T-helper 2 cell treated with Interferon-gamma antibody and Interleukin-4, amounts not matched to agents 100 ng/mL and 5 ng/mL, for 36 hours (primary cell): Measurements from ENCODE around the gene ARHGEF3. TPM values are rescaled to one million over a fixed set of nuclear protein-coding genes. Genes with fewer than 3 reads are reported as not detected.
"Not testable (repeated sequence)": the region's sequence is repeated elsewhere in the genome, so short reads cannot be mapped to it uniquely, and the experiment has no call there.

Experiments used
- intact Hi-C: fragments of 100-400 bp; cut with micrococcal nuclease; formaldehyde crosslinking; loops from one replicate; pipeline ENCODE4 v1.15.1; 2023
- total RNA-seq: library from RNA; stranded (reverse); gene quantifications from 2 replicates; pipeline ENCODE4 v1.2.3, GENCODE V29; 2022

The ARHGEF3 gene
- total RNA-seq, 1 donor from 2014 or later = 78.4 TPM

DNA sequence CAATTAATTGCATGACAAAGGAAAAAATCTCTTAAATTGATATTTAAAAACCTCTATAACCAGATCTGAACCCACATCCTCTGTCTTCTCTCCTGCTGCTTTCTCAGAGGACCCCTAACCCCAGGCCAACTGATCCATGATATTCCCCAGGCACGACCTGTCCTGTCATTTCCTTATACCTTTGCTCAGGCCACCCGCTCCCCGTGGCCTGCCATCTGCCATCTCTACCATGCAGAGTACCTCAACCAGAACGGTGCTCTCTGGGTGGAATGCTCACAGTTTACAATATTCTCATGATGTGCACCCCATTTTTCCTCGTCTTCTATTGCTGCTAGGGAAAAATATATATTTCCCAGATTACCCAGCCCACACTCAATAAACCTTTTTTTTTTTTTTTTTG lies 57.7 kb downstream of the ARHGEF3 start:
- intact Hi-C loops = no loop called here

DNA sequence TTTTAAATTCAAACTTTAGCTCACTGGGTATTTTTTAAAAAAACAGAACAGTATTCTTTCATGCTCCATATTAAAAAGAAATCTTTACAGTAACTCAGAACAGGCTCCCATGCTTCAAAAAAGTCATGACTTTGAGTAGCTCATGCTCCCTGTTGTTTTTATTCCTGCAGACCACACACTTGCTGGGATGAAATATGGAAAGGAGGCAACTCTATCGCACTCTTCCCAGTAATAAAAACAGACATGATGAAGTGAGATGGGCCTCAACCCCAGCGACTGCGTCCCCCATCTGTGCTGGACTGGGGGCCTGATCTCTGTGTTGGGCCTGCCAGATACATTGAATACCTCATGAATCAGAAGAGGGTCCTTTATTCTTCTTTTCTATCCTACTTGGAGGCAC lies 58.9 kb downstream of the ARHGEF3 start:
- intact Hi-C loops = no loop called here

DNA sequence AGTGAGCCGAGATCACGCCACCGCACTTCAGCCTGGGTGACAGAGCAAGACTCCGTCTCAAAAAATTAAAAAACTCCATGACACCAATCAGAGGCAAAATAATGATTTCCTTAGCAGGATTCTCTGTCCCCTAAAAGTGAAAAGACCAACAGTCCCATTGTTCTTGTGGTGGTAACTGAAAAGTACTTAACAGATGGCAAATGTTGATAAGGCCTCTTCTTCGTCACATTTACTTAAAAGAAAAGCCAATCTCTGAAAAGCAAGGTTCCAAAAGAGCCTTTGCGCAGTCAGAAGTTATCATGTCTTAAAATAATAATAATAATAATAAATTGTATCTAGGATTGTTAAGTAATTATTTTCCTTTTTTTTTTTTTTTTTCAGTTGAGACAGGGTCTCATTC lies 62.7 kb downstream of the ARHGEF3 start:
- intact Hi-C loops = no loop called here

DNA sequence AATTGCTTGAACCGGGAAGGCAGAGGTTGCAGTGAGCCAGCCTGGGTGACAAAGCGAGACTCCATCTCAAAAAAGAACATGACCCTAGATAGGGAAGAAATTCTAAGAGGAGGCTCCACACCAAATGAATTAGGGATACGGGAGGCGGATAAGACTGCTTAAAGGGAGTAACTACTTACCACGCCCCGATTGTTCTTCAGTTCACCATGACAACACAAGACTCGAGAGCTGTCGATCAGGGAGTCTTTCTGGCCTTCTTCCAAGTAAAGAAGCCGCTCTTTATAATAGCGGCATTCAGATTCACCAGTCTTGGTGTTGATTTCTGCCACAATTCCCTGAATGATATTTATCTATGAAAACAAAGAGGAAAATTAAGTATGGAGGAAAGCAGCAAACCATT lies 64.7 kb downstream of the ARHGEF3 start:
- intact Hi-C loops = no loop called here

DNA sequence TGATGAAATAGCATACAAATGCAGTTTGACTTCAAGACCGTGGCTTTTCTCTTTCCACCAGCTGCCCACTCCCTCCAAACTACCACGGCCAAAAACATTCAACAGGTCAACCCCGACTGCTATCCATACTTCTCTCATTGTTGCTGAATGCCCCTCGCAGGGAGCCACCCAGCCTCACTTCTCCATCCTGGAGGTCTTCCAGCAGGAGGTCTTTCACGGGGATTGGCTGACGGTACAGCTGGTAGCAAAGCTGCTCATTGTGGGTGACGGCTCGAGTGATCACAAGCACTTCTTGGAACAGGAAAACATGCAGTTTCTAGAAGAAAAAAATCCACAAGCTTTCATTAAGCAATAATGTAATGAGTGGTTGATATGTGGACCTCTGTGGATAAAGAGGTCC lies 69.6 kb downstream of the ARHGEF3 start:
- intact Hi-C loops = no loop called here

DNA sequence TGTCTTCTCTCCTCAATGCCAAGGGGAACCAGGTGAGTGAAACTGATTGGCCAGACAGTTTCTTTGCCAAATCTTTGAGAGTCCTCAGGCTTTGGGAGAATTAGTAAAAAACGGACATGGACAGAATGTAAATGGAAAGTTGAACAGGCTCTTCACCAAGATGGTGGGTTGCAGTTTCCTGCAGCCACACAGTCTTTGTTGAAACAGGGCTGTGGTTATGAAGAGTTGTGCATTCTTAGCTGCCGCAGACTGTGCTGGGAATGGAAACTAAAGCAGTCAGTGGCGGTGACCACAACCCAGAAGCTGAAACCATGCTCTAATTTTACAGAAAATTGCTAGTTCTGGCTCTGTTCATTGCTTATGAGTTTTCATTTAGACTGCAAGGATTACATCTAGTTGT lies 76.6 kb downstream of the ARHGEF3 start:
- intact Hi-C loops = loop anchor here (1.0 to 2.0 kb wide), 5 partner anchors 32 to 74 kb away; partner anchors contain the start of gene TASOR

DNA sequence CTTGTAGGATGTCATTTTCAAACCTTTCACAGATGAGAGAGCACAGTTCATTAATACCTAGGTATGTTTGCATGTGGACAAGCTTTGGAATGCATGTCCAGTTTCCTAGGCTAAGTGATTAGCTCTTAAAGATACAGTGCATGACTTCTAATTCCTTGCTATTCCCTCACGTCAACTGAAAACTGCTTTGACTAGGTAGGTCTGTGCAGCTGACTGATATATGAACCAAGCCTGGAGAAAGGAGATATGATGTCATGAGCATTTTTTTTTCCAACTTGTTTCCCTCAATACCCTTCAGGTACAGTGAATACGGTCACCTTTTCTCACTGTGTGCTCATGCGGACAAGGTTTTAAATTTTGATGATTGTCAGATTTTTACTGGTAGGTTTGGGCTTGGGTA lies 77.1 kb downstream of the ARHGEF3 start:
- intact Hi-C loops = loop anchor here (1.0 to 2.0 kb wide), 5 partner anchors 32 to 75 kb away; partner anchors contain the start of gene TASOR

DNA sequence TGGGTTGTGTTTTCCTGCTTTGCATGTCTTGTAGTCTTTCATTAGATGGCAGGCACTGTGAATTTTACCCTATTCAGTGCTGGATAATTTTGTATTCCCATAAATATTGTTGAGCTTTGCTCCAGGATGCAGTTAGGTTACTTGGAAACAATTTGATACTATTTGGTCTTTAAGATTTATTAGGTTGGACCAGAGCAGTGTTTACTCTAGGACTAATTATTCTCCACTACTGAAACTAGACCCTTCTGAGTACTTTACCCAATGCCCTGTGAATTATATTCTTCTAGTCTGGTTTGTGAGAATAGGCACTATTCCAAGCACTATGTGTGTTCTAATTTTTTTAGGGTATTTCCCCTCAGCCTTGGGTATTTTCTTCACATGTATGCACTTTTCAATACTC lies 80.9 kb downstream of the ARHGEF3 start:
- intact Hi-C loops = no loop called here

DNA sequence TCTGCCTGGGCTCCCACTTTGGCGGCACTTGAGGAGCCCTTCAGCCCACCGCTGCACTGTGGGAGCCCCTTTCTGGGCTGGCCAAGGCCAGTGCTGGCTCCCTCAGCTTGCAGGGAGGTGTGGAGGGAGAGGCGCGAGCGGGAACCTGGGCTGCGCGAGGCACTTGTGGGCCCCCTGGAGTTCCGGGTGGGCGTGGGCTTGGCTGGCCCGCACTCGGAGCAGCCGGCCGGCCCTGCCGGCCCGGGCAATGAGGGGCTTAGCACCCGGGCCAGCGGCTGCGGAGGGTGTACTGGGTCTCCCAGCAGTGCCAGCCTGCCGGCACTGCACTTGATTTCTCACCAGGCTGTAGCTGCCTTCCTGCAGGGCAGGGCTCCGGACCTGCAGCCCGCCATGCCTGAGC lies 82.9 kb downstream of the ARHGEF3 start:
- intact Hi-C loops = not testable (repeated sequence)

DNA sequence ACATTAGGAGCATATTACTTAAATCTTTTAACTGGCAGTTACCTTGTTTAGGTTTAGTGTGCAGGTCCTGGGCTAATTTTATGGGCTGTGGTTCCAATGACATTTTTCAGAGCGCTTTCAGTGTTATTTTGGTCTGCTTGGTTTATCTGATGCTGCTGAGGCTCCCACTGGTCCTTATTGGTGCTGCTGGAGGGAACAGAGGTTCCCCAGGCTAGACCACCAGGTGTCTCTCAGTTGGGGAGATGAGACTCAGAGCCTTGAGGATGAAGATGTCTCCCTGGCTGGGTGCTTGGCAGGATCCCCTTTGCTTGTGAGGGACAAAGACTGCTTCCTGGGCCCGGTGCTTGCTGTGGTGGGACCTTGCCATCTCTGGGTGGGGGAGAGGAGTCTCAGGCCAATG lies 90.4 kb downstream of the ARHGEF3 start:
- intact Hi-C loops = loop anchor here (5.0 kb wide), 1 partner anchor 41 kb away; no protein-coding TSS in a partner anchor

DNA sequence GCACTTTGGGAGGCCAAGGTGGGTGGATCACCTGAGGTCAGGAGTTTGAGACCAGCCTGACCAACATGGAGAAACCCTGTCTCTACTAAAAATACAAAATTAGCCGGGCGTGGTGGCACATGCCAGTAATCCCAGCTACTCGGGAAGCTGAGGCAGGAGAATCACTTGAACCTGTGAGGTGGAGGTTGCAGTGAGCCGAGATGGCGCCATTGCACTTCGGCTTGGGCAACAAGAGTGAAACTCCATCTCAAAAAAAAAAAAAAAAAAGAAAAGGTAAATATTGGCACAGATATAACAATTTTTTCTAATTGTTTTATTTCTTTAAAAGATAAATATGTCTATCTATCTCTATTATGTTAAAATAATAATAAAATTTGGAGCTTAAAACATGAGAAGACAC lies 94.3 kb downstream of the ARHGEF3 start:
- intact Hi-C loops = not testable (repeated sequence)

DNA sequence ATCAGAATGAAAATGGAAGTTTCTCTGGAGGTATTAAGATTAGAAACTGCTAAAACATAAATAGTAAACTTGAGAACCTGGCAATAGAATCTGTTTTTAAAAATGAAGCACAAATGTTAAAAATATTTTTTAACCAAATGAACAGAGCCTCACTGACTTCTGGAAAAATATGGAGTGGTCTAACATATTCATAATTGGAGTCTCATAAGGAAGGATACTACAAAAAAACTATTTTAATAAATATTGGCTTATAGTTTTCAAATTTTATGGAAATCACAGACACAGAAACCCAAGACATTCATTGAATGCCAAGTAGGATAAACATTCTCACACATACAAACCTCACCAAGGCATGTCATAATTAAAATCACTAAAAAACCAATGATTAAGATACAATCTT lies 95.1 kb downstream of the ARHGEF3 start:
- intact Hi-C loops = no loop called here

DNA sequence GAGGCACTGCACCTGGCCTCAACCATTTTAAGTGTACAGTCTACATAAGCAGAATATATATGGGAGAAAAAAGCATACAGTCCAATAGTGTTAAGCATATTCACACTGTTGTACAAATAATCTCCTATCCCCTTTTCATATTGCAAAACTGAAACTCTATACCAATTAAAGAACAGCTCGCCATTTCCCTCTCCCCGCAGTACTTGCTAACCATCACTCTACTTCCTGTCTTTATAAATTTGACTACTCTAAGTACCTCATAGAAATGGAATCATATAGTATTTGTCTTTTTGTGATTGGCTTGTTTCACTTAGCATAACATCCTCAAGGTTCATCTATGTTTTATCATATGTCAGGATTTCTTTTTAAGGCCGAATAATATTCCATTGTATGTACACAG lies 97.0 kb downstream of the ARHGEF3 start:
- intact Hi-C loops = loop anchor here (5.0 kb wide), 1 partner anchor 213 kb away; no protein-coding TSS in a partner anchor

DNA sequence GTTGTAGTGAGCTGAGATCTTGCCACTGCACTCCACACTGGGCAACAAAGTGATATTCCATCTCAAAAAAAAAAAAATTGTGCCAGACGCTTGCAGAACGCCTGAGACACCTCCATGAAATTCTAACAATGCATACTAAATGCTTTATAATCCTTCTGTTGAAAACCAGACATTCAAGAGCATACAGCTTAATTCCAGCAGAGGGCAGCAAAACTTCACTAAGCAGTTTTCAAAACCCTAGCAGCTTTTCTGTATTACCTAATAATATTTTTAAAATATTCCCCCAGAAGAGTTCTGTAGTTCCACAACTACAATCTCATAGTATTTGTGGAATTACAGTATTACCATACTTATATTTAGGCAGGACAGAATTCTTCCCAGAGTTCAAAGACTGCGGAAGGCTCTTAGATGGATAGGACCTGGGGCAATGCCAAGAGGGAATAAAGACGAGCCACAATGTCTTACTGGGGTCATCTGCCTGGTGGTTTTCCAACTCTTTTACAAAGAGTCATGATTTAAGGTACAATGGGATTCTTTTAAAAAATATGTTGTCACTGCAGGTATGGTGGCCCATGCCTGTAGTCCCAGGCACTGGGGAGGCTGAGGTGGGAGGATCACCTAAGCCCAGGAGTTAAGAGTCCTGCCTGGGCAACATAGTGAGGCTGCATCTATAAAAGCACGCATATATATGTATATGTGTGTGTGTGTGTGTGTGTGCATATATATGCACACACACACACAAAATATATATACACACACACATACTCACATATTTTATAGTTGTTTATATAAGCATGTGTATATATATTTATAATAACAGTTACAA lies 99.0 kb downstream of the ARHGEF3 start:
- intact Hi-C loops = loop anchor here (1.0 to 5.0 kb wide), 3 partner anchors 97 to 287 kb away; no protein-coding TSS in a partner anchor

DNA sequence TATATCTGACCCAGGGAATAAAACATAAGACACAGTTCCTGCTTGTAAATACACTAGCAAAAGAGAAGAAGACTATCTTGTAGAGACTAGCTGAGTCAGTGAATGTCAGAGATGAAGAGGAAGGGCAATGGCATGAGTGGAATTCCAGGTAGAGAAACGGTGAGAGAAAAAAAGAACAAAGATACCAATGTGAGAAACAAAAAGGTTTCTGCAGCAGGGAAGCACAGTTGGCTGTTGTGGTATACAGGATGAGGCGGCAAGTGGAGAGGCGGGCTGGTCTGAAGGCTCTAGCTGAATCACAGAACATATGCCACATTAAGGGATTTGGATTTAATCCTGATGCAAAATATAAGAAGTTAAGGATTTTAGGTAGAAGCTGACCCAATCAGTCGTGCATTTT lies 101.6 kb downstream of the ARHGEF3 start:
- intact Hi-C loops = loop anchor here (5.0 kb wide), 1 partner anchor 217 kb away; no protein-coding TSS in a partner anchor

DNA sequence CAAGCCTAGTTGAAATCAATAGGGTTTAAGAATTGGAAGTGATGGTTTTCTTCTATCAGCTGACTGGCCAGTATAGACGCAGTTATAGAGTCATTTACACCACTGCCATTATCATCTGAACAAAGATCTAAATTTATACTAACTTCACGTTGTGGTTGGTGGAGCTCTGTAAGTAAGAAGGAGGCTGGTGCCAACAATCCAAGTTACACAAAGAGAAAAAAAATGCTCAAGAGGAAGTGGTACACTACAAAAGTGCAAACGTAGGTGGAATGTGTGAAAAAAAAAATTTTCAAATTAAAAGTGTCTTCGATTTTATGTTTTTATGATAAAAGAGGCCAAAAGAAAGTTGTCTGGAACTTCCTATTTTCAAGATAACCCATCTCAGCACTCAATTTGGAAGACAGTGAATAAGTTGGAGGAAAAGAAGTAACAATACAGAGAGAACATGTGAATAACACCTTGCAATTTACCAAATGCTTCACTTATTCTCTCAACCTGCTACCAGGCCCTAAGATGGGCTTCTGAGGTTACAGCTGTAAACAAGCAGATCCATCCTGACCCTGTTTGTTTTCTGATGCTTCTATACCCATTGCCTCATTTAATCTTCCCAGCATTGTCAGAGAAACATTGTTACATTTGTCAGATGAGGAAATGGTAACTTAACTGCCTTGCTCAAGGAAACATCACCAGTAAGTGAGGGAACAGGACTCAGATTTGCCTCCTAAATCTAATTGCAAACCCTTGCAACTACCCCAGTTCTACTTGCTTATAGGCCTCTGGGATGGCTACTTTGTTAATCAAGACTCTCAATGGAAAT lies 106.7 kb downstream of the ARHGEF3 start:
- intact Hi-C loops = no loop called here

DNA sequence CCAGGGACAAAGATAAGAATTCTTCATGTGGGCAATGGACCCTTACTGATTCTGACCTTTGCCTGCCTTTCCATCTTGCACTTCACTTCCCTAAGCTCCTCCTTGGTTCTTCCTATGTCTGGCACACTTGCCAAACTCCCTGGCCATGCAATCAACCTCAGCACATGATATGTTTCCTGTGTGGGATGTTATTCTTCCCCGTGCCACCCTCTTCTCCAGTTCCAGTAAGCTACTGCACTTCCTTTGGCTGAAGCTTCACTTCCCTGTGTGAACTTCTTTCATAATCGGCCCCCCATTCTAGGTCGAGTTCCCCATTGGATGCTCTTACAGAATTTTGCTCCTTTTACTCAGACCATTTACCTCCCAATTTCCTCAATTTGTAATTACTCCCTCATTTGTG lies 108.0 kb downstream of the ARHGEF3 start:
- intact Hi-C loops = loop anchor here (2.0 kb wide), 1 partner anchor 31 kb away; no protein-coding TSS in a partner anchor

DNA sequence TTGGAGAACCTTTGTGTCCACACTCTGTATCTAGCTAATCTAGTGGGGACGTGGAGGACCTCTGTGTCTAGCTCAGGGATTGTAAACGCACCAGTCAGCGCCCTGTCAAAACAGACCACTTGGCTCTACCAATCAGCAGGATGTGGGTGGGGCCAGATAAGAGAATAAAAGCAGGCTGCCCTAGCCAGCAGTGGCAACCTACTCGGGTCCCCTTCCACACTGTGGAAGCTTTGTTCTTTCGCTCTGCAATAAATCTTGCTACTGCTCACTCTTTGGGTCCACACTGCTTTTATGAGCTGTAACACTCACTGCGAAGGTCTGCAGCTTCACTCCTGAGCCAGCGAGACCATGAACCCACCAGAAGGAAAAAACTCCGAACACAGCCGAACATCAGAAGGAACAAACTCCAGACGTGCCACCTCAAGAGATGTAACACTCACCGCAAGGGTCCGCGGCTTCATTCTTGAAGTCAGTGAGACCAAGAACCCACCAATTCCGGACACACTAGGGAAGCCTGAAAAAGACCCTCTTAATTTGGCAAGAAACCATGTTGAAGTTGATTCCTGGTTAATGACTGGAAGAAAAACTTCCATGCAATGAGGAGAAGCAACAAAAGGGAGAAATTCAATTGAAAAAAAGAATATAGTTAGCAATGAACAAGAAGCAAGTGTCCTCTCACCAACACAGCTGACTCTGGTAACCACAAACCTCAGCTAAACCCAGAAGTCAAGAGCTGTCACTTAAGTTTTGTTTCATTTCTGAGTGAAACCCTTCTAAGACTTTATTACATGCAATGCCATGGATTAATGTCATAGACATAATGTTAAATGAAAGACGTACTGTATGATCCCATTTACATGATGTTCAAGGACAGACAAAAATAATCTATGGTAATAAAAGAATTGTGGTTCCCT lies 109.0 kb downstream of the ARHGEF3 start:
- intact Hi-C loops = loop anchor here (2.0 kb wide), 1 partner anchor 32 kb away; no protein-coding TSS in a partner anchor

DNA sequence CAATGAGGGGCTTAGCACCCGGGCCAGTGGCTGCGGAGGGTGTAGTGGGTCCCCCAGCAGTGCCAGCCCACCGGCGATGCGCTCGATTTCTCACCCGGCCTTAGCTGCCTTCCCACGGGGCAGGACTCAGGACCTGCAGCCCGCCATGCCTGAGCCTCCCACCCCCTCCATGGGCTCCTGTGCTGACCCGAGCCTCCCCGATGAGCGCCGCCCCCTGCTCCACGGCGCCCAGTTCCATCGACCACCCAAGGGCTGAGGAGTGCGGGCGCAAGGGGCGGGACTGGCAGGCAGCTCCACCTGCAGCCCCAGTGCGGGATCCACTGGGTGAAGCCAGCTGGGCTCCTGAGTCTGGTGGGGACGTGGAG lies 109.8 kb downstream of the ARHGEF3 start:
- intact Hi-C loops = loop anchor here (2.0 kb wide), 1 partner anchor 33 kb away; no protein-coding TSS in a partner anchor

DNA sequence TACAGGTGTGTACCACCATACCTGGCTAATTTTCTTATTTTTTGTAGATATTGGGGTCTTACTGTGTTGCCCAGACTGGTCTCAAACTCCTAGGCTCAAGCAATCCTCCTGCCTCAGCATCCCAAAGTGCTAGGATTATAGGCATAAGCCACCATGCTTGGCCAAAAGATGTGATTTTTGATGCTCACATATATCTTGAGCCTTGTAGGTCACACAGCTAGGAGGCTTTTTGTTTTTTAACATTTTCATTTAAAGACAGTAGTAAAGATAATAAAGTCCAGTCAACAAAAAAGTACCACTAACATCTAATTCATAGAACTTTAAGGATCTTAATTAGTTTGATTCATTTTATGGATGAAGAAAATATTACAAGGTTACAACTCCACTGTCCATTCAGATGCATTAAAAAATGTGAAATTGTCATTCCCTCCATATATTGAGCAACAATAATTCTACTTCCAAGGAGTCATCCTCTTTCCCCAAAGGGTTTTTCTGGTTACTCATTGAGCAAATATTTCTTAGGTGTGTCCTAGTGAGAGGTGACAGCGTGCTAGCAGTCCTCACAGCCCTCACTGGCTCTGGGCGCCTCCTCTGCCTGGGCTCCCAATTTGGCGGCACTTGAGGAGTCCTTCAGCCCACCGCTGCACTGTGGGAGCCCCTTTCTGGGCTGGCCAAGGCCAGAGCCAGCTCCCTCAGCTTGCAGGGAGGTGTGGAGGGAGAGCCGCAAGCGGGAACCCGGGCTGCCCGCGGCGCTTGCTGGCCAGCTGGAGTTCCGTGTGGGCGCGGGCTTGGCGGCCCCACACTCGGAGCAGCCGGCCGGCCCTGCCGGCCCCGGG lies 110.4 kb downstream of the ARHGEF3 start:
- intact Hi-C loops = no loop called here
